Nephron progenitor cell (in vitro differentiated cells): ENCODE measurements around the gene CNPPD1.

Source experiments
- DNase-seq: peaks from one replicate; pipeline ENCODE4 v3.0.0; 2021
- H3K27ac Mint-ChIP-seq: 2 replicates; pipeline ENCODE4 v1.8.0; 2021; ENCODE audit warnings: mild to moderate bottlenecking, moderate library complexity, mixed read lengths
- H3K27me3 Mint-ChIP-seq: 2 replicates; pipeline ENCODE4 v1.8.0; 2021; ENCODE audit warnings: mild to moderate bottlenecking, low read depth, mixed read lengths; ENCODE audit not compliant: poor library complexity
- H3K36me3 Mint-ChIP-seq: 2 replicates; pipeline ENCODE4 v1.8.0; 2021; ENCODE audit warnings: low read depth, mixed read lengths
- H3K4me1 Mint-ChIP-seq: 2 replicates; pipeline ENCODE4 v1.8.0; 2021; ENCODE audit warnings: mixed read lengths
- H3K4me3 Mint-ChIP-seq: 2 replicates; pipeline ENCODE4 v1.8.0; 2021; ENCODE audit warnings: mild to moderate bottlenecking, moderate library complexity, mixed read lengths
- H3K9me3 Mint-ChIP-seq: 2 replicates; pipeline ENCODE4 v1.8.0; 2021; ENCODE audit warnings: mild to moderate bottlenecking, moderate library complexity, mixed read lengths
- CTCF ChIP-seq: fragments of 200-600 bp; sonication (generic); IDR thresholded peaks from 2 replicates; pipeline ENCODE4 v1.5.0; 2021; ENCODE audit warnings: antibody characterized with exemption

Gene CNPPD1

DNA sequence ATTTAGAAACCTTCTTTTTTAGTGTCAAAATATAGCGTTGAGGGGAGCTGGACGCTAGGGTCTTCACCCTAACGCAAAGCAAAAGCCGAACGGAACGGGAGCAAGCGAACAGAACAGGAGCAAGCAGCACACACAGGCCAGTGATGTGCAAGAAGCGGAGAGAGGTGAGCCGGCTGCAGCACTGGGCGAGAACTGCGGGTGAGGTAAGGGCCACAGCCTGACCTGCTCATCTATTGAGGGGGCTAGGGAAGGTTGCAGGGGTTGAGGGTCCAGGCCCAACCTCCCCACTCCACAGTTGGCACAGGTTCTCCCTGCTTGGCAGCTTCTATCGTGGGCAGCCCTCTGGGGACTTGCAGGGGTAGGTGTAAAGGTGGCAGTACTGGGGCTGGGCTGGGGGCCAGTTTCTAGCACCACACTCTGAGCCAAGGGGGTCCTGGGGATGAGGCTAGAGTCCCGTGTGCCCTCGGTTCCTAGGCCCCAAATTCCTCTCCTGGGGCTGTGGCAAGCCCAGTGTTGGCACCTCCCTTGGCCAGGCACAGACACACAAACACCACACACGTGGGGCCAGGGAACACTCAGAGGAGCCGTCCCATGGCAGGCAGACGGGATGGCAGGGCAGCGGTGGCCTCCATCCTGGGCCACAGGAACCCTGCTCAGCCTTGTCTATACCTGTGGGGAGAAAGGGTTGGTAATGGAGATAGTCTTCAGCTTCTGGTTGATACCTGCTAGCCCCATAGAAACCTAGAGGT, 43.2 kb upstream of the CNPPD1 start:
- Mint-ChIP-seq H3K27me3 (no peaks in the 10 kb centered on the region), H3K27ac (peak overlapping the region; percentile 70), H3K9me3 (no peaks in the 10 kb centered on the region), H3K4me3 (peak overlapping the region; percentile 29), H3K36me3 (peaks cover 34% of the 10 kb centered on the region), H3K4me1 (peaks cover 22% of the 10 kb centered on the region)
- no peak for TF ChIP-seq CTCF
- no peak for DNase-seq

GRCh38 chr2:219218732-219219701, 42.3 kb upstream of the CNPPD1 start, which contains the start of gene ABCB6:
ABCB6 (minus strand) TSS chr2:219218958; CDS start chr2:219218673, 285 bp downstream.
- DNase-seq = peak; percentile 93
- Mint-ChIP-seq H3K9me3 (no peaks in the 10 kb centered on the region), H3K4me3 (peak within 1 kb of the TSS; percentile 87), H3K27ac (peak within 1 kb of the TSS; percentile 83), H3K27me3 (no peaks in the 10 kb centered on the region), H3K36me3 (peaks cover 34% of the 10 kb centered on the region), H3K4me1 (peaks cover 22% of the 10 kb centered on the region)
- no peak for TF ChIP-seq CTCF

GRCh38 chr2:219218217-219218731, 41.5 kb upstream of the CNPPD1 start:
- Mint-ChIP-seq H3K4me3 (peak overlapping the region; percentile 87), H3K9me3 (no peaks in the 10 kb centered on the region), H3K27me3 (no peaks in the 10 kb centered on the region), H3K4me1 (peaks cover 22% of the 10 kb centered on the region), H3K27ac (peak overlapping the region; percentile 72), H3K36me3 (peaks cover 30% of the 10 kb centered on the region)
- no peak for TF ChIP-seq CTCF
- DNase-seq = peak; percentile 75

DNA sequence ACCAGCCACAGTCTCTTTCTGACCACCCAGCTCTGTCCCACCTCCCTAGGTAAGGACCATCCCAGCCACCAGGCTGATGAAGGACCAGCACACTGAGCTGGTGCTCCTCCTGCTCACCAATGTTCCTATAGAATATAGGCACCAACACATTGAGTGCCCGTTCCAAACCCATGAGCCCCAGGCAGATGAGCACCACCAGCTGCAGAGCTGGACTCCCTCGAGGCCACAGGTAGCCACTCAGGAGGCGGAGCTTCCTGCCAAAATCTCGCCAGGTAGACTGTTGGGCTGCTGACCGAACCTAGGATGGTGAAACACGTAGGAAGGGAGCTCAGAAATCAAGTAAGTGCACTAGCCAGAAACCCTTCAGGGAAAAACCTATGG, 39.8 kb upstream of the CNPPD1 start:
- Mint-ChIP-seq H3K9me3 (no peaks in the 10 kb centered on the region), H3K36me3 (peaks cover 38% of the 10 kb centered on the region), H3K4me1 (peaks cover 22% of the 10 kb centered on the region), H3K27me3 (no peaks in the 10 kb centered on the region), H3K4me3 (peak overlapping the region; percentile 57), H3K27ac (no peak overlapping the region)
- DNase-seq = no peak
- TF ChIP-seq CTCF = no peak

DNA sequence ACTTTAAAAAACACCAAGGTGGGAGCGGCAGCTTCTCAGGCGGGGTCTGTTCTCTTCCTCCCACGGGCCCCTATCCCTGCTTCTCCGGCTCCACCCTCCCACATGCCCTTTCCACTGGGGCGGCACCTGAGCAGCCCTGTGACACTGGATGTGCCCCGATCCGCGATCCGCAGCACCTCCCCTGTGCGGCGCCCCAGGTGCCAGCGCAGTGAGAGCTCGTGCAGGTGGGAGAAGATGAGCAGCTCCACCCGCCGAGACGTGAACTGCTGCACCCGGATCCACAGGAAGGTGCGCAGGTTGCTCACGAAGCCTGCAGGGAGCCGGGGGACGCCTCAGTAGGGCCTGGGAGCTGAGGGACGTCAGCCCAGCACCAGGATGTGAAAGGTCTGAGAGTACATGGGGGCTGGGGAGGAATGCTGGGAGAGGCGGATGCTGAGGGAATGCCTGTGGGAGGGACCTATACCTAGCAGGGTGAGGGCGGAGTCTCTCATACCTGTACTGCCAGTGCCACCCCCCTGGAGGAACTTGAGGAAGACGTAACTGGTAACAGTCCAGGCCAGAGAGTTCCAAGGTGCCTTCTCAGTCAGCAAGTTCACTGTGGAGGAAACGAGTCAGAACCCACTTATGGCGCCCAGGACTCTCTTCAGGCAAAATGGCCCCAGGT, 39.3 kb upstream of the CNPPD1 start:
- peaks cover 22% of the 10 kb centered on the region for H3K4me1 Mint-ChIP-seq
- H3K27me3 Mint-ChIP-seq = no peaks in the 10 kb centered on the region
- no peak overlapping the region for H3K27ac Mint-ChIP-seq
- no peak for DNase-seq
- H3K4me3 Mint-ChIP-seq = no peak overlapping the region
- no peak for TF ChIP-seq CTCF
- H3K36me3 Mint-ChIP-seq = peaks cover 34% of the 10 kb centered on the region
- no peaks in the 10 kb centered on the region for H3K9me3 Mint-ChIP-seq
